ENCODE data around the gene THRSP. TPM values are rescaled to one million over a fixed set of nuclear protein-coding genes. Genes with fewer than 3 reads are reported as not detected.
"Not testable (repeated sequence)": the region's sequence is repeated elsewhere in the genome, so short reads cannot be mapped to it uniquely, and the experiment has no call there.

Gene THRSP
- total RNA-seq, 1 experiment from 2014 or later = not detected

DNA sequence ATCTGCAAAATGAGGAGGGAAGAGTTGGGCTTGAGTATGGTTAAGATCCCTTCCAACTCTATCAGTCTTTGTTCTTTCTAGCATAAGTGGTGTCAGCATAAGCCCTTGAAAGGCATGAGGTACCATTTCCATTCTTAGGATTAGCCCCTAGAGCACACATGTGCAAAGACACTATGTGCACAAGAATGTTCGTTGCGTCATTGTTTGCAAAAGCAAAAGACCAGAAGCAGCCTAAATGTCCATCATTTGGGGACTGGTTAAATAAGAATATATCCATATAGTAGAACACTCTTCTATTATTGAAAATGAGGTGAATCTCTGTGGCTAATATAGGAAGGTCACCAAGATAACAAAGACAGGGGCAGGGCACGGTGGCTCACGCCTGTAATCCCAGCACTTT, 30.6 kb upstream of the THRSP start:
- Histone ChIP-seq H3K27me3 (no peaks in the 10 kb centered on the region), H3K36me3 (no peaks in the 10 kb centered on the region), H3K4me1 (peaks cover 28% of the 10 kb centered on the region), H3K9me3 (replicated peaks) (no peaks in the 10 kb centered on the region), H3K27ac (no peak overlapping the region), H3K4me3 (no peak overlapping the region)
- no peak for DNase-seq

DNA sequence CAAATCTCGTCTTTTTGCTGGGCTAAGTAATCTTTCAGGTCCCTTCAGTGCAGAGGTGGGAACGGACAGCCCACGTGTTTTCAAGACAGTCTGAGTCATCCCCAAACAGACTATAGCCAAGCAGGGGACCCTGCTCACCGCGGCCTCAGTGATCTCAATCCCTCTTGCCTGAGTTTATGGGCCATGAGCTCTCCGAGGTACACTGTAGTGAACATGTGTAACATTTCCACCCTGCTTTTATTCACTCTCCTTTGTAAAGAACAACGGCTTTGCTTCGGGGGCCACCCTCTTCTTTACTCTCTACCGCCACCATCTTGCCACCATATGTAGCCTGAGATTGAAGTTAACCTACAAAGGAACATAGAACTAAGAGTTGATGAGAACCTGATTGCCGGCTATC, 29.0 kb upstream of the THRSP start:
- no peaks in the 10 kb centered on the region for H3K36me3 ChIP-seq
- peaks cover 42% of the 10 kb centered on the region for H3K4me1 ChIP-seq
- DNase-seq = no peak
- H3K27me3 ChIP-seq = no peaks in the 10 kb centered on the region
- no peak overlapping the region for H3K27ac ChIP-seq
- no peak overlapping the region for H3K4me3 ChIP-seq
- H3K9me3 ChIP-seq (replicated peaks) = no peaks in the 10 kb centered on the region

DNA sequence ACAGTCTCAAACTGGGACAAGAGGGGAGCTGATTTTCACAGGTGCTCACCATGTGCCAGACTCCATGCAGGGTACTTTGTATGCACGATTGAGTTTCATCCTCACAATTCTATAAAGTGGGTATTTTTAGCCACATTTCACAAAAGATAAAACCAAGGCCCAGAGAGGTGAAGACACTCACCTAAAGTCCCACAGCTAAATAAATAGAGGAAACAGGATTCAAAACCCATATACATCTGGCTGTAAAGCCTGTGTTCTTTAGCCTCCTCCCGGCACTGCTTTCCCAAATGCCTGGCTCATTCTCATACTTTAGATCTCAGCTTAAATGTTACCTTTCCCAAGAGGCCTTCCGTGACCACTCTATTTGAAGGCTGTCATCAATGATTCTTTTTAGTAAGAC, 27.3 kb upstream of the THRSP start:
- Histone ChIP-seq H3K27me3 (no peaks in the 10 kb centered on the region), H3K27ac (no peak overlapping the region), H3K9me3 (replicated peaks) (no peaks in the 10 kb centered on the region), H3K4me3 (no peak overlapping the region), H3K36me3 (no peaks in the 10 kb centered on the region), H3K4me1 (peaks cover 46% of the 10 kb centered on the region)
- no peak for DNase-seq

DNA sequence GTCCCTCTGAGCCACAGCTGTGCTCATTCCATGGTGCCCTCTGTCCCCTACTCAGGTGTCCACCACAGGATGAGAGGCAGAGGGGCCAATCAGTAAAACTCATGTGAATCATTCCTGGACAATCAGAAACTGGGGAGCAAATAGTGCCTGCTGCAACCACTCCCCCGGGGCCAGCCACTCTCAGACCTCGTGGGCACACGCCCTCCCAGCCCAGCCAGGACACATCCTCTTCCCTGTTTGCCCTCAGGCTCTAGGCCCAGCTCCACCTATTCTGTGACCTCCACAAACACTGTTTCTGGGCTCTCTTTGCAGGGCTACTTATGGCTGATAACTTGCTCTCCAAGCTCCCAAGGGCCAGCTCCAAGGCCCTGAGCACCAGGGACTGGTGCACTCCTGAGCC, 26.6 kb upstream of the THRSP start:
- Histone ChIP-seq H3K27ac (no peak overlapping the region), H3K36me3 (no peaks in the 10 kb centered on the region), H3K9me3 (replicated peaks) (no peaks in the 10 kb centered on the region), H3K27me3 (no peaks in the 10 kb centered on the region), H3K4me3 (no peak overlapping the region), H3K4me1 (peaks cover 46% of the 10 kb centered on the region)
- no peak for DNase-seq

DNA sequence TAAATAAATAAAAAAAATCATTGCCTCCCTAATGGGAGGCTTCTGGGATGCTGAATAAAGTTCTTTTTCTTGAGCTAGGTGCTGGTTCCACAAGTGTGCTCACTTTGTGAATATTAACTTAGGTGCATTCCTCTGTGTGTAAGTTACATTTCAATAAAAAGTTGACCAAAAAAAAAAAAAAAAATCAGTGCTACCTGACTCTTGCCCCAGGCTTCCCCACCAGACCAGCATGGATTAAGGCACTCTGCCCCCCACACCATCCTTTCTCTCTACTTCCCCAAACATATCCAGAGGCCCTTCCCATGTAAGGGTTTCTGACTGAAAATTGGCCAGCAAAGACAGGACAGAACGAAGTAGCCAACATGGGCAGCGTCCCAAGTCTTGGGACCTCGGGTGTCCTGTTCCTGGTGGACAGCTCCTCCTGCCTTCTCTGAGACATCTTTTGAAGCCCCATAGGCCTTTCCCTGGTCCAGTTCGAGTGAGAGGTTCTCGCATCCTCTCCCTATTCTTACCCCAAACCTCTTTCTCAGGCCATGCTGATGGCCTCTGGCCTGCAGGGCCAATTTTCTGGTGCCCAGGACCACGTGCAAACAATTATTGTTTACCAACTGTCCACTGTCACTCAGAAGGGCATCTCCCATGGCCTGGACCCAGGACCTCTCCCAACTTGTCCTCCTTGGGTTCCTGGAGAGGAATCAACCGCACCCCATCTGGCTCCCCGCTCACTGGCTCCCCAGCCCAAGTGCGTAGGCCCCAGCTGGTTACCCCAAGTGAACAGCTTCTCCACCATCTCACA, 25.6 kb upstream of the THRSP start:
- H3K4me3 ChIP-seq = no peak overlapping the region
- no peaks in the 10 kb centered on the region for H3K27me3 ChIP-seq
- H3K9me3 ChIP-seq (replicated peaks) = no peaks in the 10 kb centered on the region
- peaks cover 51% of the 10 kb centered on the region for H3K4me1 ChIP-seq
- no peaks in the 10 kb centered on the region for H3K36me3 ChIP-seq
- peak overlapping the region; percentile 89 for H3K27ac ChIP-seq
- DNase-seq = no peak

DNA sequence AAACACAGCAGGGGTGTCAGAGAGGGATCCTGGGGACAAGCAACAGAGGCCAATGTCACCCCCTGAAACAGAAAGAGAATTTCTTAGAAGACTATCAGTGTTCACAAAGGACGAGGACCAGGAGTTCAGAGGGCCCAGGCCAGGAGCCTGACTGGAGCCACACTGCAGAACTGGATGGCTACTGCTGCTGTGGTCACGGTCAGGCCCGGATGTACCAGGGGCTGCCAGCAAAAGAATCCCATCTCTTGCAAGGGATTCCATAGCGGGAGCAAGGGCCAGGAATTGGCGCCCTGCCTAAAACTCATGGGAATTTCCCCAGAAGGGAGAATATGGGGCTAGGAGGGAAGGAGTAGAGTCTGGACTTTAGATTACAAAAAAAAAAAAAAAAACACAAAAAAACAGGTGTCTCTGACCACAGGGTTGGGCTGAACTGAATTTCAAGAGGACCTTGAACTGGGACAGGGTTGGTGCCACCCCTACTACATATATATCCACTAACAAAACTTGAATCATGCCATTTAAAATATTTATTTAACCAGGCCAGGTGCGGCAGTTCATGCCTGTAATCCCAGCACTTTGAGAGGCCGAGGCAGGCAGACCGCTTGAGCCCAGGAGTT, 24.9 kb upstream of the THRSP start:
- DNase-seq = peak; percentile 94 to 97
- H3K27me3 ChIP-seq = no peaks in the 10 kb centered on the region
- H3K27ac ChIP-seq = peak overlapping the region; percentile 89
- no peaks in the 10 kb centered on the region for H3K36me3 ChIP-seq
- peaks cover 59% of the 10 kb centered on the region for H3K4me1 ChIP-seq
- H3K9me3 ChIP-seq (replicated peaks) = no peaks in the 10 kb centered on the region
- no peak overlapping the region for H3K4me3 ChIP-seq

DNA sequence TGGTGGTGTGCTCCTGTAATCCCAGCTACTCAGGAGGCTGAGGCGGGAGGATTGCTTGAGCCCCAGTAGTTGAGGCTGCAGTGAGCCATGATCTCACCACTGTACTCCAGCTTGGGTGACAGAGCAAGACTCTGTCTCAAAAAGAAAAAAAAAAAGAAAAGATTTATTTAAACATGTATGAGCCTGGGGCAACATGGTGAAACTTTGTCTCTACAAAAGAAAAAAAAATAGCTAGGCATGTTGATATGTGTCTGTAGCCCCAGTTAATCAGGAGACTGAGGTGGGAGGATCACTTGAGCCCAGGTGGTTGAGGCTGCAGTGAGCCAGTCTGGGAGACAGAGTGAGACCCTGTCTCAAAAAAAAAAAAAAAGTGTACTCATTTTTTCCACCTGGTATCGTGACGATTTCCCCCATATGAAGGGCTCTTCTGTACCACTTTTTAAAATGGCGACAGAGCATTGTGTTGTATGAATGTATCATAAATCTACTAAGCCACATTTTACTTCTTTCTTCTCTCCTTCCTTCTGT, 24.2 kb upstream of the THRSP start:
- Histone ChIP-seq H3K4me3 (peak overlapping the region; percentile 32; the same call in 1 of the 2 replicates), H3K27ac (peak overlapping the region; percentile 89), H3K27me3 (no peaks in the 10 kb centered on the region), H3K36me3 (no peaks in the 10 kb centered on the region), H3K9me3 (replicated peaks) (no peaks in the 10 kb centered on the region), H3K4me1 (peaks cover 63% of the 10 kb centered on the region)
- DNase-seq = no peak

DNA sequence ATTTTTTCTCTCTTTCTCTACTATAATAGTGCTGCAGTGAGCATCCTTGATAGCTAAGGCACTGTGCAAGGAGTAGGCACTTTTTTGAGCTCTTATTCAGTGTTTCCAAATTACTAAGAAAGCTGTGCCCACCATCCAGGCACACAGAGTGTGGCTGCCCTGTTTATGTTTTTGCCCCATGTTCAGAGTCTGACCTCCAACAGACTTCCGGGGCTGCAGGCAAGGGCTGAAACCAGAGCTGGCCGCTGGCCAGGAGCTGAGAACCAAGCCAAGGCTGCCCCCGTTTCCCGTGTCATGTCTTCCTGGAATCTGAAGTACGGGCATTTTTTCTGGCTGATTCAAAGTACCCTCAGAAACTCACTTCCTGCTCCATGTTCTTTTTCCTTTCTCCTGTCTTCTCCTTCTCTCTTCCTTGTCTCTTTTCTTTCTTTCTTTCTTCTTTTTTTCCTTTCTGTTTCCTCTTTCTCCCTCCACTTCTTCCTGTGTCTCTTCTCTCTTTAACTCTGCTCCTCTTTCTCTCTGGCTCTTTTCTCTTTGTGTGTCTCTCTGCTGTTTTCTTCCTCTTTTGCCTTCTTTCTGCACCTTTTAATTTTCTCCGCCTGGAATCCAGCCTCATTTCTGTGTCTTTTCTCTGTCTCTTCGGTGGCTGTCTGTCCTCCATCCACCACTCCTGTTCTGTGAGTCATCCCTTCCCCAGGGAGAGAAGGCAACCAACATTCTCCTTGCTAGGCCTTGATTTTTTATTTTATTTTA, 23.6 kb upstream of the THRSP start:
- DNase-seq = peak; percentile 90 to 94

DNA sequence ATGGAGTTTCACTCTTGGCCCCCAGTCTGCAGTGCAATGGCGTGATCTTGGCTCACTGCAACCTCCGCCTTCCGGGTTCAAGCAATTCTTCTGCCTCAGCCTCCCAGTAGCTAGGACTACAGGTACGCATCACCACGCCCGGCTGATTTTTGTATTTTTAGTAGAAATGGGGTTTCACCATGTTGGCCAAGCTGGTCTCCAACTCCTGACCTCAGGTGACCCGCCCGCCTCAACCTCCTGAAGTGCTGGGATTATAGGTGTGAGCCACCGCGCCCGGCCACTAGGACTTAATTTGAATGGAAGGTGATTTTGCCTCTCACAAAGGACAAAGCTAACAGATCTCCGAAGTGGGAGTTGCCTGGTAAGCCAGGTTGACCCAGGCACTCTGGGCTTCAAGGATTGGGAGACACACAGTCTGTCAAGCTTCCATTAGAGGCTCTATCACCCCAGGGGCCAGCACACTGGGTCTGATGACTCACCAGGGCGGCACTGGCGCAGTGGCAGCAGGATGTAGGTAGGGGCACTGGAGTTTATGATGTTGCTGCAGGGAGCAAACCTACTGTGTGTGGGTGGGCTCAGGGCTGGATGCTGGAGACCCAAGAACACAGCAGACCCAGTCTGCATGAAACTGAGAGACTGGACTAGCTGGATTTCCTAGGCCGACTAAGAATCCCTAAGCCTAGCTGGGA, 22.8 kb upstream of the THRSP start:
- DNase-seq = no peak
- Histone ChIP-seq H3K4me3 (no peak overlapping the region), H3K27ac (peak overlapping the region; percentile 89)

More for the DNA sequence above, 23.6 kb upstream of the THRSP start:
- H3K4me1 ChIP-seq = peaks cover 63% of the 10 kb centered on the region
- no peaks in the 10 kb centered on the region for H3K9me3 ChIP-seq (replicated peaks)
- peak overlapping the region; percentile 32 for H3K4me3 ChIP-seq
- H3K27me3 ChIP-seq = no peaks in the 10 kb centered on the region
- H3K27ac ChIP-seq = peak overlapping the region; percentile 89
- H3K36me3 ChIP-seq = no peaks in the 10 kb centered on the region

DNA sequence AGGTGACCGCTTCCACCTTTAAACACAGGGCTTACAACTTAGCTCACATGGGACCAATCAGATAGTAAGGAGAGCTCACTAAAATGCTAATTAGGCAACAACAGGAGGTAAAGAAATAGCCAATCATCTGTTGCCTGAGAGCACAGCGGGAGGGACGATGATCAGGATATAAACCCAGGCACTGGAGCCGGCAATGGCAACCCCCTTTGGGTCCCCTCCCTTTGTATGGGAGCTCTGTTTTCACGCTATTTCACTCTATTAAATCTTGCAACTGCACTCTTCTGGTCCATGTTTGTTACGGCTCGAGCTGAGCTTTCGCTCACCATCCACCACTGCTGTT, 22.3 kb upstream of the THRSP start:
- not testable (repeated sequence) for H3K36me3 ChIP-seq; H3K9me3 ChIP-seq (replicated peaks); DNase-seq; H3K4me3 ChIP-seq; H3K27me3 ChIP-seq
- Histone ChIP-seq H3K27ac (peak overlapping the region; percentile 89), H3K4me1 (peaks cover 67% of the 10 kb centered on the region)

More for the DNA sequence above, 22.8 kb upstream of the THRSP start:
- Histone ChIP-seq H3K27me3 (no peaks in the 10 kb centered on the region), H3K4me1 (peaks cover 67% of the 10 kb centered on the region), H3K9me3 (replicated peaks) (no peaks in the 10 kb centered on the region), H3K36me3 (no peaks in the 10 kb centered on the region)

DNA sequence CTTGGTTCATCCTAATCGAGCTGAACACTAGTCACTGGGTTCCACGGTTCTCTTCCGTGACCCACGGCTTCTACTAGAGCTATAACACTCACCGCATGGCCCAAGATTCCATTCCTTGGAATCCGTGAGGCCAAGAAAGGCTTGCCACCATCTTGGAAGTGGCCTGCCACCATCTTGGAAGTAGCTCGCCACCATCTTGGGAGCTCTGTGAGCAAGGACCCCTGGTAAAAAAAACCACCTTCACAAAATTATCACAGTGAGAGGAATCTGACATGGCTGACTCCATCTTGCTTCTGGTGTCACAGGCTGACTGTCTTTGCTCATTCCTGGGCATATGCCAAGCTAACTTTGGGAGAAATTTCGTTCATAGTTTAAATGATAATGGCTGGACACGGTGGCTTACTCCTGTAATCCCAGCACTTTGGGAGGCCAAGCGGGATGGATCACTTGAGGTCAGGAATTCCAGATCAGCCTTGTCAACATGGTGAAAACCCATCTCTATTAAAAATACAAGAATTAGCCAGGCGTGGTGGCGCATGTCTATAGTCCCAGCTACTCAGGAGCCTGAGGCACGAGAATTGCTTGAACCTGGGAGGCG, 21.7 kb upstream of the THRSP start:
- Histone ChIP-seq H3K9me3 (replicated peaks) (no peaks in the 10 kb centered on the region), H3K4me3 (no peak overlapping the region), H3K36me3 (no peaks in the 10 kb centered on the region), H3K4me1 (peaks cover 67% of the 10 kb centered on the region), H3K27me3 (no peaks in the 10 kb centered on the region), H3K27ac (peak overlapping the region; percentile 89)
- peak; percentile 80 to 85 for DNase-seq

DNA sequence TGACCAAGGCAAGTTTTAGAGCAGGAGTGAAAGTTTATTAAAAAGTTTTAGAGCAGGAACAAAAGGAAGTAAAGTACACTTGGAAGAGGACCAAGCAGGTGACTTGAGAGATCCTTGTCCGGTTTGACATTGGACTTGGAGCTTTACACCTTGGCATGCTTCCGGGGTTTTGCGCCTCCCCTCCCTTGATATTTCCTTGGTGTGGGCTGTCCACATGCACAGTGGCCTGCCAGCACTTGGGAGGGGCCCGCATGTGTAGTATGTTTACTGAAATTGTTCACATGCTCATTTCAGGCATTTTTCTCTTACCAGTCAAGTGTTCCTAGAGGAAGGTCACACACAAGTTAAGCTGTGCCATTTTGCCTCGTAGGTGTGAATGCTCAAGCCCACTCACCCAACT, 19.0 kb upstream of the THRSP start:
- Histone ChIP-seq H3K27ac (no peak overlapping the region), H3K4me1 (peaks cover 46% of the 10 kb centered on the region), H3K36me3 (no peaks in the 10 kb centered on the region), H3K4me3 (no peak overlapping the region), H3K9me3 (replicated peaks) (no peaks in the 10 kb centered on the region), H3K27me3 (no peaks in the 10 kb centered on the region)
- DNase-seq = no peak

DNA sequence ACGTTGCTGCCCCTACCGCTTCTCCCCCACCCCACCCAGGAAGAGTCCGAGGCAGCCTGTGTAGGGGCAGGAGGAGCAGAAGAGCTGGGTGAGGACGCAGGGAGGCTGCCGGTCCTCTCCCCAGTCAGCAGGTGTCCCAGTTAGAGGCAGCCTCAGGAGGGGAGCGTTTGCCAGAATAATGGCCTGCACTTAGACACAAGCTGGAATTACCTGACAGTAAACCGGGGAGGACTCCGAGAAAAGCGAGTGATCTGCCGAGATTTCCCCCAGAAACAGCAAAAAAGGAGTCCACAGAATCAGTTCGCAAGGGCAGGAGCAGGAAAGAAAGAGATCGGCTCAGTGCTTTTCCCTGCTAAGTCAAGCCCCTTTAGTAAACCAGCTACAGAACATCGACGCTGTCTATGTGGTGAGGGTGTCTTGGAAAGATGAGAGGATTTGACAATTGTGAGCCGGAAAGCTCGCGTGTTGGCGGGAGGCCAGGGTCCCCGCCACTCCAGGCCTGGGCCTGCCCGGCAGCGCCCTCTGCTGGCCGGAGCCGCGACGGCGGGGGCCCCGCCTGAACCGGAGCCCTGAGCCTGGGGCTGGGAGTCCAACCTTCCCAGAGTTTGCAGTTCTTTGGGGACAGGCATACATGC, 17.7 kb upstream of the THRSP start:
- H3K9me3 ChIP-seq (replicated peaks) = no peaks in the 10 kb centered on the region
- H3K36me3 ChIP-seq = no peaks in the 10 kb centered on the region
- H3K4me3 ChIP-seq = peak overlapping the region; percentile 54
- peaks cover 36% of the 10 kb centered on the region for H3K4me1 ChIP-seq
- H3K27ac ChIP-seq = no peak overlapping the region; the same call in 1 of the 2 replicates
- peak; percentile 79 to 89 for DNase-seq
- no peaks in the 10 kb centered on the region for H3K27me3 ChIP-seq

DNA sequence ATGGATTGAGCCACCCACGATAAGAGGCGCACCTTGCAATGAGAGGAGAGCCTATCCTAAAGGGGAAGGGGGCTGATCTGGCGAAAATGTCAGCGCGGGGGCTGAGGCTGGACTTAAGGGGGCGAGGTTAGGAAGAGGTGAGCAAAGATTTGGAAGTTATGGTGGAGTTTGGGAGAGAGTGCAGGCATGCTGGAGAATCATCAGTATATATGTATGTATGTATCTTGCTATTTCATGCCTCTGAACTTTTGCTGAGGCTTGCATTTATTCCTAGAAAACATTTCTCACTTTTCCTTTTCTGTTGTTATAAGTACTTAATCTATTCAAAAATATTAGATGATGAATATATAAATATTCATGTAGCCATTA, 17.2 kb upstream of the THRSP start:
- peak overlapping the region; percentile 54 for H3K4me3 ChIP-seq
- peaks cover 31% of the 10 kb centered on the region for H3K4me1 ChIP-seq
- no peaks in the 10 kb centered on the region for H3K27me3 ChIP-seq
- DNase-seq = no peak
- H3K27ac ChIP-seq = no peak overlapping the region
- H3K9me3 ChIP-seq (replicated peaks) = no peaks in the 10 kb centered on the region
- H3K36me3 ChIP-seq = no peaks in the 10 kb centered on the region

Measured in SJCRH30 (cell line).